Astrocyte of the spinal cord (primary cell): ENCODE measurements around the gene PLEKHG5.
"Not testable (repeated sequence)": the region's sequence is repeated elsewhere in the genome, so short reads cannot be mapped to it uniquely, and the experiment has no call there.

Experiments used
- DNase-seq: peaks from one replicate; pipeline ENCODE4 v3.0.0; 2011; ENCODE audit warnings: low read depth, low spot score
- H3K4me3 ChIP-seq: 2 replicates; pipeline ENCODE4 v1.5.1; 2011; ENCODE audit warnings: low read depth, mild to moderate bottlenecking, low read length, moderate library complexity
- in situ Hi-C: cut with HindIII; loops from 2 replicates; pipeline ENCODE4 v1.10.0; 2017; ENCODE audit warnings: low sequenced_read_pairs
- TF ChIP-seq, protein P1 (sequence below): IDR thresholded peaks from 2 replicates; pipeline ENCODE4 v1.5.1; 2012; ENCODE audit warnings: low read depth, mild to moderate bottlenecking, low read length, inconsistent platforms

PLEKHG5 gene

DNA sequence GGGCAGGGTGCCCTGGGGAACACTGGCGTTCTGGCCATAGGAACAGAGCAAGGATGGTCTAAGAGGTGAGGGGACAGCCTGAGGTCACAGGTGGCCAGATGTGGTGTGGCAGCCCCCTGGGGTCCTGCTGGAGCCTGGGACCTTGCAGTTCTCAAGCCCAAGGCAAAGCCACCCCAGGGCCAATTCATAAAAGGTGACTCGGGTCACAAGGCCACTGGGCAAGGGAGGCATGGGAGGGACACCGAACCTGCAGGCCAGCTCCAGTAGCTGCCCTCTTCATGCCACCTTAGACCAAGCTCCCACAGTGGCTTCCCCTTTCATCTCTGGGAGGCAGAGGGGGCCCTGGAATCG lies 44.8 kb downstream of the PLEKHG5 start:
- DNase-seq = no peak
- TF ChIP-seq, protein P1, sequence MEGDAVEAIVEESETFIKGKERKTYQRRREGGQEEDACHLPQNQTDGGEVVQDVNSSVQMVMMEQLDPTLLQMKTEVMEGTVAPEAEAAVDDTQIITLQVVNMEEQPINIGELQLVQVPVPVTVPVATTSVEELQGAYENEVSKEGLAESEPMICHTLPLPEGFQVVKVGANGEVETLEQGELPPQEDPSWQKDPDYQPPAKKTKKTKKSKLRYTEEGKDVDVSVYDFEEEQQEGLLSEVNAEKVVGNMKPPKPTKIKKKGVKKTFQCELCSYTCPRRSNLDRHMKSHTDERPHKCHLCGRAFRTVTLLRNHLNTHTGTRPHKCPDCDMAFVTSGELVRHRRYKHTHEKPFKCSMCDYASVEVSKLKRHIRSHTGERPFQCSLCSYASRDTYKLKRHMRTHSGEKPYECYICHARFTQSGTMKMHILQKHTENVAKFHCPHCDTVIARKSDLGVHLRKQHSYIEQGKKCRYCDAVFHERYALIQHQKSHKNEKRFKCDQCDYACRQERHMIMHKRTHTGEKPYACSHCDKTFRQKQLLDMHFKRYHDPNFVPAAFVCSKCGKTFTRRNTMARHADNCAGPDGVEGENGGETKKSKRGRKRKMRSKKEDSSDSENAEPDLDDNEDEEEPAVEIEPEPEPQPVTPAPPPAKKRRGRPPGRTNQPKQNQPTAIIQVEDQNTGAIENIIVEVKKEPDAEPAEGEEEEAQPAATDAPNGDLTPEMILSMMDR = no peak
- in situ Hi-C loops = no loop called here
- H3K4me3 ChIP-seq = no peak overlapping the region

GRCh38 chr1:6445929-6446328 lies 45.5 kb downstream of the PLEKHG5 start:
- DNase-seq, H3K4me3 ChIP-seq, in situ Hi-C loops: not testable (repeated sequence)

DNA sequence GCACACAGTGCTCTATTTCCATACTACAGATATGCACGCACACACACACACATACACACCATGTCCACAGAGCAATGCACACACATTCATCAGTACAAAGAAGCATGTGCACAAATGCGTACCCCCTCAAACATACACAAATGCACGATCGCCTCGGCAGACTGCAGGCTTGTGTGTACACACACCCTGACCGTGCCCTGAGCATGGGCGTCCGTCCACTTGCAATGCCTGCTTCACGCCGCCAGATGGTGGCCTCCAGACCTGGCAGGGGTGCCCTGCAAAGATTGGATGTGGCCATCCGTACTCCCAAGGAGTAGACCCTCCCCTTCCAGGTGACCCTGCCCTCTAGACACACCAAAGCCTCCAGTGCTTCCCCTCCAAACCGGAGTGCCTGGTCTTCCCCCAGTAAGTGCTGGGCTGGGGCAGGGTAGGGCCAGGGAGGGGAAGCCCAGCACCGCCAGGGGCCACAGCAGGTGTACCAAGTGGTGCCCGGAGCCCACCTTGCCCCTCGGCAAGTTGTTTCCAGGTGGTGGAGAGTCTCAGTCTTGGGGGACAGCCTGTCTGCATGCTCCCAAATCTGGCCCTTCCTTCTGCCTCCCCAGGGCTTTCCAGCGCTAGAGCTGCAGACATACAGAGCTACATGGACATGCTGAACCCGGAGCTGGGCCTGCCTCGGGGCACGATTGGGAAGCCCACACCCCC lies 46.3 kb downstream of the PLEKHG5 start:
- in situ Hi-C loops = no loop called here
- DNase-seq = no peak

GRCh38 chr1:6444377-6444776 lies 47.1 kb downstream of the PLEKHG5 start:
- DNase-seq = no peak
- in situ Hi-C loops = no loop called here
- no peak overlapping the region for H3K4me3 ChIP-seq
- TF ChIP-seq, protein P1 = no peak

More for the DNA sequence above, 46.3 kb downstream of the PLEKHG5 start:
- no peak overlapping the region for H3K4me3 ChIP-seq
- TF ChIP-seq, protein P1 = peak; percentile 68

DNA sequence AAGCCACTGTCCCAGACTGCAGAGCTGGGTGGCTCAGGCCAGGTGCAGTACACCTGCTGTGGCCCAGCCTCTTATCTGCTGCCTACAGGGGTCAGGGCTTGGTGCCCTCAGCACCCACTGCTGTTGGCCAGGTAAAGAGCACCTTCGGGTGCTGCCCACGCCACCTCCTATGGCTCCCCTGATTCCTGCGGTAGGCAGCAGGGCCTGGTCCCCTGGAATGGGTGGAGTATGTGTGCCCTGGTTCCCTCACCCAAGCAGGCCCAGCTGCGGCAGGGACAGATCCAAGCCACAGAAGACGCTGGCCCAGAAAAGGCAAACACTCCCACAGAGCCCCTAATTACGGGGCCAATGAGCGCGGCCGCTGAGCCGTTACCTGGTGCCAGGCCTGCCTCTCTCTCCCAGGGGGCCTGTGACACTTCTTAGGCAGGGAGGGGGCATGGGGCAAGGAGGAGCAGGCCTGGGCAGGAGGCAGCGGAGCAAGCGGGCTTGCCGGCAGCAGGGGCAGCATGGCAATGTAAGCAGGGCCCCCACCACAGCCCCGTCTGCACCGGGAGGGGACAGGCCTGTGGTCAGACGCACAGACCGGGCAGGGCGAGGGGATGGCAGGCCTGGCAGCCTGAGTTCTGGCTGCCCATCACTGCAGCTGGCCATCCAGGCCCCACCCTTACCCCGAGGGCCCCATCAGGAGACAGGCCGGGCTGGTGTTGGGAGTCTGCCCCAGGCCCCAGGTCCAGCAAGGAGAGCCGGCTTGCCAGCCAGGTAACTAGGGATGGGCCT lies 47.9 kb downstream of the PLEKHG5 start:
- in situ Hi-C loops = no loop called here
- TF ChIP-seq, protein P1 = no peak

DNA sequence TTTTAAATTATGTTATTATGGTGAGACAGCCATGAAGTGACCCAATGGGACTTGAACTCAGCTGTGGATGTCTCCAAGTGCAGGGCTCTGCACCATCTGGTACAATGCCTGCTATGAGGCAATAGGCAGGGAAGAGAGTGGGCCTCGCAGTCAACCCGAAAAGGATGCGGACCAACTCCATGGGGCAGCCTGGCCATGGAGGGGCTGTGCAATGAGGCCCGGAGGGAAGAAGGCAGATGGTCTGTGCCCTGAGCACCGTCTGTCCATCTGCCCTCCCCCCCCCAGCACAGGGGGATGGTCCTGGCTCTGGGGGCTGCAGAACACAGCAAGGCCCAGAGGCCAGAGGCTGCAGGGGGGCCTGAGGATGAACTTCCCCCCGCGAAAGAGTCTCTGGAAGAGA lies 49.9 kb downstream of the PLEKHG5 start:
- no peak for DNase-seq
- TF ChIP-seq, protein P1 = no peak
- H3K4me3 ChIP-seq = no peak overlapping the region
- in situ Hi-C loops = no loop called here

More for the DNA sequence above, 47.9 kb downstream of the PLEKHG5 start:
- no peak overlapping the region for H3K4me3 ChIP-seq
- no peak for DNase-seq
